Gastroesophageal sphincter (tissue), 3 donors: ENCODE results near the gene RHCE.
"Not testable (repeated sequence)": the region's sequence is repeated elsewhere in the genome, so short reads cannot be mapped to it uniquely, and the experiment has no call there.

Experiments
- CTCF ChIP-seq, 4 experiments: fragments of 200-600 bp in 2 of 4; fragments of 450-650 bp in 2 of 4; sonication (generic) in 1 of 4; IDR thresholded peaks; one replicate each; pipeline ENCODE4 v1.5.1; 2017 to 2019; ENCODE audit warnings: antibody characterized with exemption in 4 of 4, mild to moderate bottlenecking in 2 of 4, moderate library complexity in 2 of 4
- EP300 ChIP-seq: sonication (generic); formaldehyde crosslinking; IDR thresholded peaks from one replicate; pipeline ENCODE4 v1.6.1; 2017; ENCODE audit warnings: antibody characterized with exemption, mild to moderate bottlenecking
- POLR2AphosphoS5 ChIP-seq: sonication (generic); formaldehyde crosslinking; IDR thresholded peaks from one replicate; pipeline ENCODE4 v1.6.1; 2017; ENCODE audit warnings: antibody characterized with exemption

GRCh38 chr1:25398079-25398478 lies 22.5 kb downstream of the RHCE start:
- not testable (repeated sequence) for TF ChIP-seq CTCF (IDR thresholded peaks at IDR 0.05); POLR2AphosphoS5; EP300
